ENCODE measurements around the gene DNAJC13.

The DNAJC13 gene

GRCh38 chr3:132457286-132457685 is 40.0 kb downstream of the DNAJC13 start:
- no peak for TF ChIP-seq CTCF (IDR thresholded peaks at IDR 0.05; ENCODE audit: low read depth, low read length)
- in situ Hi-C loops (cut with HindIII; ENCODE audit: low sequenced_read_pairs), result no loop called here
- no peak overlapping the region for H3K4me3 ChIP-seq (ENCODE audit: low read depth, low read length)
- no peak for DNase-seq (ENCODE audit: low read depth, low spot score)

DNA sequence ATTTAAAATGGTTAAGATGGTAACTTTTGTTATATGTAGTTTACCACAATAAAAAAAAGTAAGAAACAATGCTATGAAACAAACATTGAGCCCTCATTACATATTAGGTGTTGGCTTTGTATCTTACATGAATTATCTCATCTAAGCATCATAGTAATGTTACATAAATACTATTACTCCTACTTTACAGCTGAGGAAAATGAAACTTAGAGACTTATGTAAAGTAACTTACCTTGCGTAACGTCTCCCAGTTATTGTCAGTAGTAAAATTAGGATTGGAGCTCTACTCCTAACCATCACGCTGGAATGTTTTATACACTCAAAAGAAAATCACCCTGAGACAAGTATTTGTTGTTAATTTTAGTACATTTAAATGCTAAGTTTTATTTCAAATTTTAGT is 42.2 kb downstream of the DNAJC13 start:
- H3K4me3 ChIP-seq (ENCODE audit: low read depth, low read length), result no peak overlapping the region
- DNase-seq (ENCODE audit: low read depth, low spot score), result no peak
- TF ChIP-seq CTCF (IDR thresholded peaks at IDR 0.05; ENCODE audit: low read depth, low read length), result no peak
- in situ Hi-C loops (cut with HindIII; ENCODE audit: low sequenced_read_pairs), result no loop called here

GRCh38 chr3:132461544-132461943 is 44.2 kb downstream of the DNAJC13 start:
- no peak for TF ChIP-seq CTCF (IDR thresholded peaks at IDR 0.05; ENCODE audit: low read depth, low read length)
- DNase-seq (ENCODE audit: low read depth, low spot score), result no peak
- no peak overlapping the region for H3K4me3 ChIP-seq (ENCODE audit: low read depth, low read length)
- in situ Hi-C loops (cut with HindIII; ENCODE audit: low sequenced_read_pairs), result no loop called here

GRCh38 chr3:132464066-132464465 is 46.8 kb downstream of the DNAJC13 start:
- in situ Hi-C loops (cut with HindIII; ENCODE audit: low sequenced_read_pairs), result no loop called here
- TF ChIP-seq CTCF (IDR thresholded peaks at IDR 0.05; ENCODE audit: low read depth, low read length), result no peak
- peak; percentile 54 for DNase-seq (ENCODE audit: low read depth, low spot score)
- no peak overlapping the region for H3K4me3 ChIP-seq (ENCODE audit: low read depth, low read length)

DNA sequence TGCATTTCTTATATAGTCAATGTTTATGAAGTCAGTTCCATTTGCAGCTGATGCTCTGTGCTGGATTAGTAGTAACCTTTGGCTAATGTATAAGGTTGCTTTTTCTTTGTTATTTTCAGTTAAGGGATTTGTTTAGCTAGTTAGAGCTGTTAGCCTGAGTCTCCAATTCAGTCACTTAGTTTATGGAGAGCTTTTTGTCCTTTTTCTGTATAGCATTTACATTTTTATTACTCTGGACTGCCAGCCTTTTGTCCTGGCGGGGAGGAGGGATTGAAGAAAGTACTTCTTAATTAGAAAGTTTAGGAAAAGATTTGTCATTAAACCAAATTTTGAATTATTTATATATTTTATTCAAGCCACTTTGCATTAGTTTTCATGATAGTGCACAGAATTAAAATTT is 52.0 kb downstream of the DNAJC13 start:
- DNase-seq (ENCODE audit: low read depth, low spot score), result no peak
- no peak overlapping the region for H3K4me3 ChIP-seq (ENCODE audit: low read depth, low read length)
- in situ Hi-C loops (cut with HindIII; ENCODE audit: low sequenced_read_pairs), result no loop called here
- TF ChIP-seq CTCF (IDR thresholded peaks at IDR 0.05; ENCODE audit: low read depth, low read length), result no peak

- H3K4me3 ChIP-seq (ENCODE audit: low read depth, low read length), result no peak overlapping the region
- in situ Hi-C loops (cut with HindIII; ENCODE audit: low sequenced_read_pairs), result no loop called here
- TF ChIP-seq CTCF (IDR thresholded peaks at IDR 0.05; ENCODE audit: low read depth, low read length), result no peak
- no peak for DNase-seq (ENCODE audit: low read depth, low spot score)
These were observed 68.8 kb downstream of the DNAJC13 start for GRCh38 chr3:132486099-132486498.

DNA sequence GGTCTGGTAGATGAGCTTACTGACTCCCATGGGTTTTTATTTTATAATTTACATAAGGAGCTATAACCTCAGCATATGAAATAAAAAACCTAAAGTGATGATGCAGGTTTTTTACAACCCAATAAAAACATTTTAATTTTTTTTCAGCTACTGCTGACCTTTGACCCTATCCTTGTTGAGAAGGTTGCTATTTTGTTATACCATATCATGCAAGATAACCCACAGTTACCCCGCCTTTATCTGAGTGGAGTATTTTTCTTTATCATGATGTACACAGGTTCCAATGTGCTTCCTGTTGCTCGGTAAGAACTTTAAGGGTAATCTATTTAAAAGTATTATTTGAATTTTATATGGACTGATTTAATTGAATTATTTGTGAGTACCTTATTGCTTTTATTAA is 70.8 kb downstream of the DNAJC13 start:
- in situ Hi-C loops (cut with HindIII; ENCODE audit: low sequenced_read_pairs), result no loop called here
- no peak for DNase-seq (ENCODE audit: low read depth, low spot score)
- TF ChIP-seq CTCF (IDR thresholded peaks at IDR 0.05; ENCODE audit: low read depth, low read length), result no peak
- no peak overlapping the region for H3K4me3 ChIP-seq (ENCODE audit: low read depth, low read length)
